C4-2B (cell line): ENCODE measurements around the gene FEM1A.

Experiments used
- ZFX ChIP-seq: fragments of 450-650 bp; IDR thresholded peaks from 2 replicates; pipeline ENCODE4 v1.6.1; 2017
- TF ChIP-seq, protein P1 (sequence below): fragments of 450-650 bp; conservative IDR thresholded peaks from 2 replicates; pipeline ENCODE4 v1.5.1; 2017; ENCODE audit warnings: mild to moderate bottlenecking

DNA sequence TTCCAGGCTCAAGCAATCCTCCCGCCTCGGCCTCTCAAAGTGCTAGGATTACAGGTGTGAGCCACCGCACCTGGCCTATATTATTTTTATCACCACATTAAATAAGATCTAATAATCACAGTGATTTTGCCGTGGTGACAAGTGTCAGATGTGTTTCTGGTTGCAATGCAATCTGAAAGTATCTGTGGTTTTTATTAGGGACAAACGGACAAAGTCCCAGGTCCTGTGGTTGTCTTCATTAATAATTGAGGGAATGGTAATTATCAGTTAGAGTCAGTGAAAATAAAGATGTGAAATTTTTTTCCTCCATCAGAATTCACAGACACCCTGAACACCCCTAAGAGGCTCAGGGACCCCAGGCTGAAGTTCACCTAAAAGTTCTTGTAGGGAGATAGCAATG is 41.2 kb downstream of the FEM1A start:
- TF ChIP-seq, protein P1, sequence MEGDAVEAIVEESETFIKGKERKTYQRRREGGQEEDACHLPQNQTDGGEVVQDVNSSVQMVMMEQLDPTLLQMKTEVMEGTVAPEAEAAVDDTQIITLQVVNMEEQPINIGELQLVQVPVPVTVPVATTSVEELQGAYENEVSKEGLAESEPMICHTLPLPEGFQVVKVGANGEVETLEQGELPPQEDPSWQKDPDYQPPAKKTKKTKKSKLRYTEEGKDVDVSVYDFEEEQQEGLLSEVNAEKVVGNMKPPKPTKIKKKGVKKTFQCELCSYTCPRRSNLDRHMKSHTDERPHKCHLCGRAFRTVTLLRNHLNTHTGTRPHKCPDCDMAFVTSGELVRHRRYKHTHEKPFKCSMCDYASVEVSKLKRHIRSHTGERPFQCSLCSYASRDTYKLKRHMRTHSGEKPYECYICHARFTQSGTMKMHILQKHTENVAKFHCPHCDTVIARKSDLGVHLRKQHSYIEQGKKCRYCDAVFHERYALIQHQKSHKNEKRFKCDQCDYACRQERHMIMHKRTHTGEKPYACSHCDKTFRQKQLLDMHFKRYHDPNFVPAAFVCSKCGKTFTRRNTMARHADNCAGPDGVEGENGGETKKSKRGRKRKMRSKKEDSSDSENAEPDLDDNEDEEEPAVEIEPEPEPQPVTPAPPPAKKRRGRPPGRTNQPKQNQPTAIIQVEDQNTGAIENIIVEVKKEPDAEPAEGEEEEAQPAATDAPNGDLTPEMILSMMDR, result no peak
- no peak for TF ChIP-seq ZFX
